K562 (cell line): Measurements from ENCODE around the gene MDM4. TPM values are rescaled to one million over a fixed set of nuclear protein-coding genes. Genes with fewer than 3 reads are reported as not detected.
A peak's percentile ranks its signal among the peaks of the same experiment; 100 is the strongest.

ENCODE experiments used
- ATAC-seq: fragments of 200-7000 bp; cut with Tn5 transposase; 3 replicates; pipeline ENCODE4 v1.9.1; 2020; ENCODE audit warnings: moderate library complexity
- BruUV-seq: library from RNA; stranded (reverse); fragments of 400-500 nt; replicated peaks from 2 replicates; lab custom pipeline; 2021; lab: Mats Ljungman, UMichigan
- CTCF ChIA-PET: fragments of 300-600 bp; formaldehyde crosslinking; extraction: SDS; loops from one replicate; lab custom pipeline; 2021; ENCODE audit warnings: low intra/inter-chr PET ratio; lab: Yijun Ruan, JAX
- POLR2A ChIA-PET: fragments of 300-600, 350-650 bp; sonication (Branson Sonifier 250); formaldehyde crosslinking; extraction: SDS; loops from one replicate; lab custom pipeline; 2021; ENCODE audit warnings: antibody characterized with exemption, inconsistent platforms; lab: Yijun Ruan, JAX
- DNase-seq, 4 experiments: peaks; one replicate each; pipeline versions ENCODE4 v3.0.0 to v3.0.0-alpha.2; 2011 to 2018; ENCODE audit warnings: low spot score in 3 of 4, mixed read lengths in 3 of 4; ENCODE audit errors: extremely low read depth in 1 of 4
- FAIRE-seq: peaks from 2 replicates; lab custom pipeline; 2011; peaks lifted over from hg19 to GRCh38; lab: Jason Lieb, UNC
- H2AFZ ChIP-seq: 2 replicates; pipeline ENCODE4 v1.6.0; 2011; ENCODE audit warnings: low read depth, low read length, control low read depth, inconsistent platforms
- H3K27ac ChIP-seq: fragments of 200-600 bp; 3 replicates; pipeline ENCODE4 v1.8.0; 2011; ENCODE audit warnings: low read depth, mild to moderate bottlenecking, control low read depth, inconsistent platforms, low read length, moderate library complexity, mixed read lengths; ENCODE audit errors: extremely low read depth
- H3K27me3 ChIP-seq, 2 experiments: fragments of 300-600 bp in 1 of 2; 2 replicates in 1 of 2; 3 replicates in 1 of 2; pipeline versions ENCODE4 v1.6.0 to v1.8.0; 2011; ENCODE audit warnings: inconsistent platforms in 2 of 2, low read length in 2 of 2, mild to moderate bottlenecking in 1 of 2, mixed read lengths in 1 of 2, moderate library complexity in 1 of 2; ENCODE audit not compliant: control insufficient read depth in 2 of 2, insufficient read depth in 2 of 2
- H3K36me3 ChIP-seq: fragments of 300-600 bp; 3 replicates; pipeline ENCODE4 v1.8.0; 2011; ENCODE audit warnings: mild to moderate bottlenecking, low read length, inconsistent platforms; ENCODE audit not compliant: control insufficient read depth, insufficient read depth
- H3K4me1 ChIP-seq, 2 experiments: fragments of 200-600 bp in 1 of 2; replicated peaks in 1 of 2; 2 replicates in 1 of 2; 3 replicates in 1 of 2; pipeline versions ENCODE4 v1.5.1 to v1.8.0; 2011; ENCODE audit warnings: inconsistent platforms in 2 of 2, low read length in 2 of 2, mild to moderate bottlenecking in 1 of 2, mixed read lengths in 1 of 2, moderate library complexity in 1 of 2; ENCODE audit not compliant: control insufficient read depth in 2 of 2, insufficient read depth in 2 of 2
- H3K4me2 ChIP-seq: 2 replicates; pipeline ENCODE4 v1.6.1; 2011; ENCODE audit warnings: low read length, control low read depth, inconsistent platforms, mixed read lengths; ENCODE audit not compliant: insufficient read depth
- H3K4me3 ChIP-seq: fragments of 200-600 bp; sonication (generic), shearing (Covaris generic); 2 replicates; pipeline ENCODE4 v1.5.1; 2016; ENCODE audit warnings: control low read depth, inconsistent platforms
- H3K79me2 ChIP-seq: fragments of 200-600 bp; 3 replicates; pipeline ENCODE4 v1.8.0; 2011; ENCODE audit warnings: low read length, inconsistent platforms; ENCODE audit not compliant: control insufficient read depth, insufficient read depth
- H3K9ac ChIP-seq, 2 experiments: 2 replicates each; pipeline versions ENCODE4 v1.6.0 to v1.6.1; 2011; ENCODE audit warnings: low read depth in 2 of 2, low read length in 2 of 2, control low read depth in 1 of 2, inconsistent platforms in 1 of 2, mild to moderate bottlenecking in 1 of 2, mixed read lengths in 1 of 2; ENCODE audit not compliant: insufficient read depth in 1 of 2
- H3K9me1 ChIP-seq: one replicate; pipeline ENCODE4 v1.6.0; 2011; ENCODE audit warnings: inconsistent platforms, mild to moderate bottlenecking, low read length, moderate library complexity; ENCODE audit not compliant: control insufficient read depth, insufficient read depth
- H3K9me3 ChIP-seq: replicated peaks from 2 replicates; pipeline ENCODE4 v1.5.1; 2011; ENCODE audit warnings: low read depth, low read length, inconsistent platforms; ENCODE audit not compliant: control insufficient read depth, insufficient read depth
- H4K20me1 ChIP-seq: replicated peaks from 2 replicates; pipeline ENCODE4 v1.6.1; 2011; ENCODE audit warnings: low read length, inconsistent platforms, mixed read lengths; ENCODE audit not compliant: control insufficient read depth, insufficient read depth
- HNRNPH1 ChIP-seq: fragments of 200-400 bp; formaldehyde crosslinking; optimal IDR thresholded peaks from 2 replicates; pipeline ENCODE3; 2017; ENCODE audit warnings: low read depth, mild to moderate bottlenecking, low read length, moderate library complexity
- MYC ChIP-seq, 2 experiments: fragments of 250-450 bp in 1 of 2; sonication (Bioruptor Pico) in 1 of 2; IDR thresholded peaks; 2 replicates each; pipeline versions ENCODE4 v1.5.1 to v1.6.1; 2012 to 2021; ENCODE audit warnings: low read depth in 2 of 2, borderline replicate concordance in 1 of 2, improper control_type of control experiment in 1 of 2, low read length in 1 of 2, mild to moderate bottlenecking in 1 of 2, moderate library complexity in 1 of 2
- NUFIP1 ChIP-seq: fragments of 450-650 bp; IDR thresholded peaks from 2 replicates; pipeline ENCODE4 v1.6.1; 2018; ENCODE audit not compliant: partially characterized antibody
- PTTG1 ChIP-seq: fragments of 450-650 bp; IDR thresholded peaks from 2 replicates; pipeline ENCODE4 v1.6.1; 2016; ENCODE audit warnings: low read depth, mild to moderate bottlenecking, missing genetic modification characterization, missing compliant biosample characterization
- SOX6 ChIP-seq: fragments of 450-650 bp; IDR thresholded peaks from 2 replicates; pipeline ENCODE4 v1.6.1; 2014; ENCODE audit warnings: mild to moderate bottlenecking
- SPI1 ChIP-seq: IDR thresholded peaks from 2 replicates; pipeline ENCODE4 v1.6.1; 2011; ENCODE audit warnings: low read depth, low read length, control low read depth, borderline replicate concordance
- ZBTB43 ChIP-seq: sonication (generic); formaldehyde crosslinking; IDR thresholded peaks from 2 replicates; pipeline ENCODE4 v1.8.0; 2023; ENCODE audit warnings: mild to moderate bottlenecking, missing genetic modification reagents
- WGBS: fragments of 100-300 bp; shearing (Covaris generic); methylation state at CpG from one replicate; pipeline ENCODE4 v1.1.6; 2016; ENCODE audit warnings: low coverage, mixed read lengths; ENCODE audit not compliant: insufficient coverage; ENCODE audit errors: missing lambda C conversion rate; 5-methylcytosine and 5-hydroxymethylcytosine counted together
- in situ Hi-C: fragments of 300-500 bp; cut with MboI; formaldehyde crosslinking; loops from 4 replicates; pipeline ENCODE4 v1.15.0; 2018; ENCODE audit warnings: inconsistent platforms, mixed read lengths
- intact Hi-C: fragments of 100-400 bp; cut with micrococcal nuclease; formaldehyde crosslinking; loops from 2 replicates; pipeline ENCODE4 v1.14.2; 2022
- polyA plus RNA-seq, 8 experiments: library from polyadenylated mRNA; depleted of rRNA in 4 of 8; stranded (reverse) in 5 of 8; unstranded in 3 of 8; fragments of >200 nt; fragmentation: Nextera tagmentation in 2 of 8; fragmentation: Illumina TruSeq in 1 of 8; extraction: Ambion mirVana in 2 of 8; extraction: Trizol in 1 of 8; gene quantifications; 2 replicates each; pipeline versions ENCODE4 v1.2.1 to v1.2.3, GENCODE V29; 2011 to 2014; ENCODE audit warnings: inconsistent platforms in 1 of 8, missing spikeins in 1 of 8
- total RNA-seq, 7 experiments: library from RNA; depleted of rRNA in 6 of 7; stranded (reverse); fragments of >200 nt in 6 of 7; fragmentation: Illumina TruSeq in 2 of 7; extraction: Trizol in 2 of 7; gene quantifications; 2 replicates each; pipeline versions ENCODE4 v1.2.1 to v1.2.3, GENCODE V29; 2011 to 2021; ENCODE audit warnings: low replicate concordance in 1 of 7

MDM4 gene
- total and polyA plus RNA-seq, 9 of the 15 experiments (the other 6 are each of a cell fraction or from before 2014, with no cell fraction given): 3.3 to 61.7 (median 21.2) TPM

- FAIRE-seq (no peak), ATAC-seq (no peak), DNase-seq (no peak)
- in situ Hi-C loops (no loop called here), intact Hi-C loops (no loop called here)
- H3K4me3 ChIP-seq: no peak overlapping the region
- 19% methylated on average over 3 of the region's 3 CpGs for WGBS
- peaks cover 20 to 21% of the 10 kb centered on the region in 2 experiments for H3K27me3 ChIP-seq
- no peak overlapping the region for H3K9ac ChIP-seq
- no peaks in the 10 kb centered on the region for H3K9me1 ChIP-seq
- BruUV-seq: no TSS peak
- no peak overlapping the region for H3K27ac ChIP-seq
- H3K4me2 ChIP-seq: no peak overlapping the region
- ChIA-PET CTCF (no interaction called here), POLR2A (interaction anchor here (0.9 to 1.8 kb wide), 4 partner anchors 12 to 89 kb away, joined by 3 to 6 read pairs (median 4); partner anchors contain the start of gene MDM4)
- H3K36me3 ChIP-seq: no peaks in the 10 kb centered on the region
- no peak for TF ChIP-seq HNRNPH1
- TF ChIP-seq ZBTB43 (CRISPR knock-in tag): no peak
- no peak for TF ChIP-seq NUFIP1
- no peak for TF ChIP-seq PTTG1
- TF ChIP-seq SPI1: peak; percentile 99
- TF ChIP-seq SOX6: no peak
- TF ChIP-seq MYC (IDR thresholded peaks at IDR 0.05; ENCODE audit: low read depth, low read length): no peak
- no peak for TF ChIP-seq MYC (CRISPR knock-in tag; IDR thresholded peaks at IDR 0.05; ENCODE audit: borderline replicate concordance, low read depth)
- peaks cover 2% of the 10 kb centered on the region; the same call in 1 of the 2 replicates for H3K9me3 ChIP-seq
- peaks cover 10 to 11% of the 10 kb centered on the region in 2 experiments; a peak in 4 of 5 replicates for H3K4me1 ChIP-seq
- H2AFZ ChIP-seq: no peak overlapping the region
- H4K20me1 ChIP-seq: 0 out of 2 replicates have a peak, but pooled peaks cover 3% of the 10 kb centered on the region
- no peaks in the 10 kb centered on the region for H3K79me2 ChIP-seq
These were observed 17.2 kb upstream of the MDM4 start for GRCh38 chr1:204498981-204499380.
